Measurements from ENCODE around the gene HSPA12A.

DNA sequence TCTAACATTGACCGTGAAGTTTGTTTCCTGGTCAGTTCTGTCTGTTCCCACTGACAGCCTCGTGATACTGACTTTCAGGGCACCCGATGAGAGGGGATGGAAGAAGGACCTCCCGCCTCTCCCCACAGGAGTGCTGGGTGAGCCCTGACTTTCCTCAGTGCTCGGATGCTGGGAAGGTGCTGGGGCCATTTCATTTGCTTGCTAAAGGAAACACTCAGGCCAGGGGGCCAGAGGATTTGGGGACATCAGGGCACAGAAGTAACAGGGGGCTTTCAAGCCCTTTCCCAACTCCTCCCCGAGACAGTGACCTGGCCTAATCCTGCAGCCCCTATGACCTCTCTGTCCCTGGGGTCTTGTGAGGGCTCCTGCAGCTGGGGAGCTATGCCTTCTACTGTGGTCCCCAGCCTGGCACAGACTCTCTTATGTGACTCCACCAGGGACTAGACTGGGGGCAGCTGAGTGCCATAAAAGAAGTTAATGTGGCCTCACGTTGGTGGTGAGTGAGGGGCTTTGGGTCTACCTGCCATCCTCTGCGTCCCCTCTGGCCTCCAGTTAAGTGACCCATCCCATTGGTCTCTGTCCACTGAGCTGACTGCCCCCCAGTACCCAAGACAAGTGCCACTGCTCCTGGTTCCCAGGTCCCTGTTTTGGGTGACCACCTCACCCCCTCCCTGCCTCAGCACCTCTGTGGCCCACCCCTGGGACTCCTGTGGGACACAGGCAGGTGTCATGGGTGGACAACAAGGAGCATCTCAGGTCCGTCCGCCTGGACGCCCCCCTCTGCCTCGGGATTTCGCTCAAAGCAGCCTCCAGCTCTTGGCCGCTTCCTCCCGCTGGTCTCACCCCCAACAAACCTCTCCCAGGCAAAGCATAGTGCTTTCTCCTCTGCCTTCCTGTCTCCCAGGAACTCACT lies 33.4 kb upstream of the HSPA12A start:
- TF ChIP-seq GATA2 (IDR thresholded peaks at IDR 0.05; ENCODE audit: low read depth, low read length): no peak
- no peak for TF ChIP-seq GATA3 (IDR thresholded peaks at IDR 0.05; ENCODE audit: low read depth, low read length)

Measured in SH-SY5Y (cell line).